Endothelial cell of umbilical vein (primary cell): ENCODE results near the gene HDAC8. TPM values are rescaled to one million over a fixed set of nuclear protein-coding genes. Genes with fewer than 3 reads are reported as not detected.

Experiments
- BruUV-seq: library from RNA; stranded (reverse); fragments of 400-500 nt; replicated peaks from 2 replicates; lab custom pipeline; 2021; lab: Mats Ljungman, UMichigan
- CTCF ChIA-PET: fragments of 300-600, 350-600 bp; sonication (Branson Sonifier 250); formaldehyde crosslinking; loops from one replicate; lab custom pipeline; 2021; ENCODE audit warnings: antibody characterized with exemption, inconsistent platforms; lab: Charles Lee
- POLR2A ChIA-PET: fragments of 300-600, 350-600 bp; sonication (Branson Sonifier 250); formaldehyde crosslinking; loops from one replicate; lab custom pipeline; 2021; ENCODE audit warnings: antibody characterized with exemption, inconsistent platforms; lab: Charles Lee
- DNase-seq: peaks from one replicate; pipeline ENCODE4 v3.0.0-alpha.2; 2011; ENCODE audit warnings: low read depth, low spot score
- FAIRE-seq: peaks from 2 replicates; lab custom pipeline; 2011; peaks lifted over from hg19 to GRCh38; lab: Jason Lieb, UNC
- H2AFZ ChIP-seq: 2 replicates; pipeline ENCODE4 v1.6.0; 2012; ENCODE audit warnings: low read depth, low read length, control low read depth, inconsistent platforms
- H3K27ac ChIP-seq: 2 replicates; pipeline ENCODE4 v1.5.1; 2011; ENCODE audit warnings: low read depth, mild to moderate bottlenecking, control low read depth, low read length, moderate library complexity; ENCODE audit not compliant: insufficient read depth
- H3K27me3 ChIP-seq, 2 experiments: 2 replicates each; pipeline versions ENCODE4 v1.6.0 to v1.6.1; 2011; ENCODE audit warnings: low read length in 2 of 2, mixed read lengths in 1 of 2; ENCODE audit not compliant: control insufficient read depth in 2 of 2, insufficient read depth in 2 of 2
- H3K36me3 ChIP-seq, 2 experiments: 2 replicates in 1 of 2; 3 replicates in 1 of 2; pipeline ENCODE4 v1.5.1; 2011; ENCODE audit warnings: low read length in 2 of 2, mild to moderate bottlenecking in 1 of 2, moderate library complexity in 1 of 2; ENCODE audit not compliant: control insufficient read depth in 2 of 2, insufficient read depth in 2 of 2; ENCODE audit errors: extremely low read depth in 1 of 2
- H3K4me1 ChIP-seq: 3 replicates; pipeline ENCODE4 v1.5.1; 2011; ENCODE audit warnings: mild to moderate bottlenecking, low read length; ENCODE audit not compliant: control insufficient read depth, insufficient read depth; ENCODE audit errors: extremely low read depth
- H3K4me2 ChIP-seq: 2 replicates; pipeline ENCODE4 v1.6.1; 2011; ENCODE audit warnings: low read length, control low read depth, mixed read lengths; ENCODE audit not compliant: insufficient read depth
- H3K4me3 ChIP-seq, 3 experiments: fragments of 200-600 bp in 1 of 3; sonication (generic), shearing (Covaris generic) in 1 of 3; replicated peaks in 1 of 3; 2 replicates each; pipeline ENCODE4 v1.5.1; 2011 to 2016; ENCODE audit warnings: control low read depth in 3 of 3, low read length in 3 of 3, mild to moderate bottlenecking in 2 of 3, inconsistent platforms in 1 of 3, low read depth in 1 of 3, moderate library complexity in 1 of 3; ENCODE audit not compliant: insufficient read depth in 1 of 3
- H3K79me2 ChIP-seq: 2 replicates; pipeline ENCODE4 v1.6.0; 2012; ENCODE audit warnings: low read length, inconsistent platforms; ENCODE audit not compliant: control insufficient read depth, insufficient read depth
- H3K9ac ChIP-seq: replicated peaks from 2 replicates; pipeline ENCODE3; 2011; ENCODE audit warnings: low read length, control low read depth; ENCODE audit not compliant: insufficient read depth; ENCODE audit errors: extremely low read depth
- H3K9me1 ChIP-seq: replicated peaks from 3 replicates; pipeline ENCODE4 v1.6.0; 2011; ENCODE audit warnings: mild to moderate bottlenecking, low read length; ENCODE audit not compliant: control insufficient read depth, insufficient read depth; ENCODE audit errors: extremely low read depth
- H3K9me3 ChIP-seq: replicated peaks from 2 replicates; pipeline ENCODE4 v1.5.1; 2012; ENCODE audit warnings: low read length, inconsistent platforms; ENCODE audit not compliant: control insufficient read depth, insufficient read depth
- H4K20me1 ChIP-seq: replicated peaks from 2 replicates; pipeline ENCODE3; 2011; ENCODE audit warnings: mild to moderate bottlenecking, low read length; ENCODE audit not compliant: control insufficient read depth, insufficient read depth; ENCODE audit errors: extremely low read depth
- CTCF ChIP-seq, 2 donors: IDR thresholded peaks; 1 replicate in 1 of 2; 2 replicates in 1 of 2; pipeline ENCODE4 v1.5.1; 2011; ENCODE audit warnings: low read length in 2 of 2, mild to moderate bottlenecking in 2 of 2, moderate library complexity in 2 of 2, control low read depth in 1 of 2, inconsistent platforms in 1 of 2, low read depth in 1 of 2; ENCODE audit not compliant: insufficient read depth in 1 of 2; ENCODE audit errors: extremely low read depth in 1 of 2
- EZH2 ChIP-seq: IDR thresholded peaks from 2 replicates; pipeline ENCODE4 v1.6.1; 2012; ENCODE audit warnings: borderline replicate concordance, low read depth, mild to moderate bottlenecking, moderate library complexity, low read length, inconsistent platforms; ENCODE audit not compliant: severe bottlenecking
- FOS ChIP-seq: IDR thresholded peaks from 2 replicates; pipeline ENCODE4 v1.6.1; 2011; ENCODE audit warnings: mild to moderate bottlenecking, low read length, moderate library complexity, borderline replicate concordance; ENCODE audit not compliant: insufficient read depth
- GATA2 ChIP-seq: IDR thresholded peaks from 2 replicates; pipeline ENCODE4 v1.7.0; 2011; ENCODE audit warnings: low read depth, mild to moderate bottlenecking, moderate library complexity, mixed read lengths, low read length; ENCODE audit not compliant: insufficient read length, insufficient read depth
- JUN ChIP-seq: IDR thresholded peaks from 2 replicates; pipeline ENCODE4 v1.6.1; 2011; ENCODE audit warnings: borderline replicate concordance, low read depth; ENCODE audit not compliant: insufficient read length, insufficient read depth
- MYC ChIP-seq: IDR thresholded peaks from one replicate; pipeline ENCODE4 v1.6.1; 2011; ENCODE audit warnings: mild to moderate bottlenecking, low read depth, low read length
- POLR2A ChIP-seq: IDR thresholded peaks from 2 replicates; pipeline ENCODE4 v1.6.1; 2012; ENCODE audit warnings: low read depth, mild to moderate bottlenecking, control low read depth, low read length
- POLR2AphosphoS5 ChIP-seq: IDR thresholded peaks from 2 replicates; pipeline ENCODE4 v1.6.1; 2012; ENCODE audit warnings: low read depth, mild to moderate bottlenecking, control low read depth, low read length, moderate library complexity; ENCODE audit not compliant: insufficient read depth
- dilution Hi-C: fragments of 300-500 bp; cut with MboI; formaldehyde crosslinking; loops from one replicate; pipeline ENCODE4 v1.15.0; 2019; ENCODE audit warnings: low sequenced_read_pairs; ENCODE audit not compliant: extremely low pct_ligation_motif_present
- intact Hi-C: fragments of 100-400 bp; cut with micrococcal nuclease; formaldehyde crosslinking; loops from one replicate; pipeline ENCODE4 v1.10.0; 2022
- polyA plus RNA-seq, 4 experiments: library from polyadenylated mRNA; depleted of rRNA in 3 of 4; stranded (reverse) in 3 of 4; unstranded in 1 of 4; fragments of >200 nt; gene quantifications; 2 replicates each; pipeline versions ENCODE4 v1.2.1 to v1.2.3, GENCODE V29; 2011 to 2012; ENCODE audit warnings: missing spikeins in 1 of 4
- total RNA-seq: library from RNA; stranded (reverse); gene quantifications from 2 replicates; pipeline ENCODE4 v1.2.3, GENCODE V29; 2021
- TF ChIP-seq, protein P1 (sequence below): IDR thresholded peaks from 2 replicates; pipeline ENCODE4 v1.6.1; 2011; ENCODE audit not compliant: insufficient read depth, insufficient read length

HDAC8 gene
- total and polyA plus RNA-seq, 2 donors (not counting 3 experiments of a cell fraction or from before 2014, with no cell fraction given), result 17.6 to 37.2 TPM

DNA sequence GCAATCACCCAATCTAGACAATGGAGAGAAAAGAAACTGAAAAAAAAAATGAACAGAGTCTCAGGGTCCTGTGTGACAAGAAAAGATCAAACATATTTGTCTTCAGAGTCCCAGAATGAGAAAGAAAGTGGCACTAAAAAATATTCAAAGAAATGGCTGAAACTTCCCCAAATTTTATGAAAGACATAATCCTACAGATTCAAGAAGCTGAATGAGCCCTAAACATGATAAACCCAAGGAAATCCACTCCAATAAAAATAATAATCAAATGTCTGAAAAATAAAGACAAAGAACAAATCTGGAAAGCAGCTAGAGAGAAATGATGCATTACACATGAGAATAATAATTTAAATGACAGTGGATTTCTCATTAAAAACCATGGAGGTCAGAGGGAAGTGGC is 136.6 kb downstream of the HDAC8 start:
- dilution Hi-C loops, result no loop called here
- CTCF ChIA-PET, result no interaction called here

More for the DNA sequence above, 136.6 kb downstream of the HDAC8 start:
- POLR2A ChIA-PET, result no interaction called here
- Histone ChIP-seq H3K4me2 (no peak overlapping the region), H3K9me1 (no peaks in the 10 kb centered on the region), H3K9me3 (no peaks in the 10 kb centered on the region), H3K27me3 (no peaks in the 10 kb centered on the region), H2AFZ (no peak overlapping the region), H3K4me3 (no peak overlapping the region), H4K20me1 (no peaks in the 10 kb centered on the region), H3K9ac (no peak overlapping the region), H3K27ac (no peak overlapping the region), H3K79me2 (no peaks in the 10 kb centered on the region), H3K4me1 (no peaks in the 10 kb centered on the region), H3K36me3 (no peaks in the 10 kb centered on the region)
- DNase-seq, result no peak
- BruUV-seq, result no TSS peak
- no peak for FAIRE-seq
- intact Hi-C loops, result no loop called here
- TF ChIP-seq POLR2A (no peak), FOS (no peak), JUN (no peak), GATA2 (no peak), MYC (no peak), CTCF (IDR thresholded peaks at IDR 0.05; ENCODE audit: extremely low read depth in 1 of 2, insufficient read depth in 1 of 2, low read depth in 1 of 2, low read length in 2 of 2) (no peak), EZH2 (no peak), POLR2AphosphoS5 (no peak)
- TF ChIP-seq, protein P1, sequence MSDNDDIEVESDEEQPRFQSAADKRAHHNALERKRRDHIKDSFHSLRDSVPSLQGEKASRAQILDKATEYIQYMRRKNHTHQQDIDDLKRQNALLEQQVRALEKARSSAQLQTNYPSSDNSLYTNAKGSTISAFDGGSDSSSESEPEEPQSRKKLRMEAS, result no peak
